HepG2 (cell line): ENCODE measurements around the gene PPAN. TPM values are rescaled to one million over a fixed set of nuclear protein-coding genes. Genes with fewer than 3 reads are reported as not detected.

Experiments
- ATF1 ChIP-seq: IDR thresholded peaks from 2 replicates; pipeline ENCODE4 v1.6.1; 2016; ENCODE audit warnings: mild to moderate bottlenecking, control low read depth
- FOXA1 ChIP-seq, 2 experiments: fragments of 450-650 bp in 1 of 2; sonication (generic) in 1 of 2; formaldehyde crosslinking in 1 of 2; IDR thresholded peaks; 2 replicates each; pipeline versions ENCODE4 v1.4.0 to v1.6.1; 2016 to 2020; ENCODE audit warnings: missing genetic modification reagents in 1 of 2
- MEIS1 ChIP-seq: sonication (generic); formaldehyde crosslinking; IDR thresholded peaks from 2 replicates; pipeline ENCODE4 v1.9.0; 2021; ENCODE audit warnings: mild to moderate bottlenecking, missing genetic modification reagents, moderate library complexity, borderline replicate concordance
- RBAK ChIP-seq: sonication (generic); formaldehyde crosslinking; IDR thresholded peaks from 2 replicates; pipeline ENCODE4 v1.5.1; 2020; ENCODE audit warnings: mild to moderate bottlenecking, missing genetic modification reagents
- SP2 ChIP-seq: sonication (generic); formaldehyde crosslinking; IDR thresholded peaks from 2 replicates; pipeline ENCODE4 v1.5.1; 2020; ENCODE audit warnings: mild to moderate bottlenecking, missing genetic modification reagents
- SP4 ChIP-seq: sonication (generic); formaldehyde crosslinking; IDR thresholded peaks from 2 replicates; pipeline ENCODE4 v1.8.1; 2023; ENCODE audit warnings: mild to moderate bottlenecking, missing genetic modification reagents
- ZFP37 ChIP-seq: sonication (generic); formaldehyde crosslinking; IDR thresholded peaks from 2 replicates; pipeline ENCODE4 v1.4.0; 2020; ENCODE audit warnings: missing genetic modification reagents, borderline replicate concordance
- ZNF230 ChIP-seq: sonication (generic); formaldehyde crosslinking; IDR thresholded peaks from 2 replicates; pipeline ENCODE4 v1.4.0; 2020; ENCODE audit warnings: mild to moderate bottlenecking, missing genetic modification reagents
- ZNF317 ChIP-seq: sonication (generic); formaldehyde crosslinking; IDR thresholded peaks from 2 replicates; pipeline ENCODE4 v1.5.0; 2020; ENCODE audit warnings: mild to moderate bottlenecking, missing genetic modification reagents
- polyA plus RNA-seq, 8 experiments: library from polyadenylated mRNA; depleted of rRNA in 3 of 8; stranded (reverse) in 7 of 8; unstranded in 1 of 8; fragments of >200 nt; fragmentation: Illumina TruSeq in 4 of 8; extraction: Trizol in 4 of 8; gene quantifications; 2 replicates each; pipeline versions ENCODE4 v1.2.1 to v1.2.3, GENCODE V29; 2011 to 2016; ENCODE audit warnings: low read depth in 4 of 8, missing spikeins in 1 of 8, mixed read lengths in 1 of 8; ENCODE audit not compliant: insufficient read depth in 1 of 8
- total RNA-seq, 5 experiments: library from RNA; depleted of rRNA; stranded (reverse); fragments of >200 nt; fragmentation: Illumina TruSeq; extraction: Trizol; gene quantifications; 2 replicates each; pipeline ENCODE4 v1.2.3, GENCODE V29; 2016; ENCODE audit warnings: low read depth in 1 of 5
- TF ChIP-seq, protein P1 (sequence below): sonication (generic); formaldehyde crosslinking; IDR thresholded peaks from 2 replicates; pipeline ENCODE4 v1.5.1; 2020; ENCODE audit warnings: mild to moderate bottlenecking, moderate library complexity, missing genetic modification reagents
- TF ChIP-seq, protein P2 (sequence below): sonication (generic); formaldehyde crosslinking; IDR thresholded peaks from 2 replicates; pipeline ENCODE4 v1.5.0; 2020; ENCODE audit warnings: mild to moderate bottlenecking, missing genetic modification reagents, borderline replicate concordance
- TF ChIP-seq, protein P3 (sequence below): sonication (generic); formaldehyde crosslinking; IDR thresholded peaks from 2 replicates; pipeline ENCODE4 v1.4.0; 2020; ENCODE audit warnings: missing genetic modification reagents
- TF ChIP-seq, protein P4 (sequence below): sonication (generic); formaldehyde crosslinking; IDR thresholded peaks from one replicate; pipeline ENCODE4 v1.5.1; 2020; ENCODE audit warnings: mild to moderate bottlenecking, missing genetic modification reagents; ENCODE audit errors: not compliant biosample characterization

PPAN gene
- total and polyA plus RNA-seq, 2 of the 13 experiments (the other 11 are each of a cell fraction or from before 2014, with no cell fraction given): 36.2 to 41.9 TPM

DNA sequence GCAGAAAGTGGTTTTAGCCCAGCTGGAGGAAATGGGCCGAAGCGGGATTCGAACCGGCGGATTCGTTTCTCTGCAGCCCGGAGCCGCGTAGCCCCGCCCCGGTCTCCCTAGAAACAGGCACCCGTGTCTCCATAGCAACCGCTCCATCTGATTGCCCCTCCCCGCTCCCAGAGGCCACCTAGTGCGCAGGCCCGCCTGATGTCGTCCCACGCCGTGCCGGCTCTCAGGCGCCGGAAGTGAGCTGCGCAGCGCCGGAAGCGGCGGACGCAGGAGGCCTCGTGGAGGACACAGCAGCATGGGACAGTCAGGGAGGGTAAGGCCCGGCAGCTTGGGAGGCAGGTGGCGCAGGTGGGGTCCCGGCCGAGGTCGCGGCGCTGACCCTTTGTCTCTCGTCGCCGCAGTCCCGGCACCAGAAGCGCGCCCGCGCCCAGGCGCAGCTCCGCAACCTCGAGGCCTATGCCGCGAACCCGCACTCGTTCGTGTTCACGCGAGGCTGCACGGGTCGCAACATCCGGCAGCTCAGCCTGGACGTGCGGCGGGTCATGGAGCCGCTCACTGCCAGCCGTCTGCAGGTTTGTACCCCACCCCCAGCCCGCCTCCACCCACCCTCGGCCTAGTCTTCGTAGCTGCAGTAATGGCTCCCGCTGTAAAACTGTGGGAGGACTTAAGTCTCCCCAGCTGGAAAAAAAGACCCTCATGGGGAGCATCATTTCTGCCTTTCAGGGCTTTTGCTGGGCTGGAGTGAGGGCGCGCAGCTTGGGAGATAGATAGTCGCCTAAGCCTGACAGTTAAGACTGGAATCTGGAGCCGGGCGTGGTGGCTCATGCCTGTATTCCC lies at the start of gene PPAN (continued):
- TF ChIP-seq, protein P1, sequence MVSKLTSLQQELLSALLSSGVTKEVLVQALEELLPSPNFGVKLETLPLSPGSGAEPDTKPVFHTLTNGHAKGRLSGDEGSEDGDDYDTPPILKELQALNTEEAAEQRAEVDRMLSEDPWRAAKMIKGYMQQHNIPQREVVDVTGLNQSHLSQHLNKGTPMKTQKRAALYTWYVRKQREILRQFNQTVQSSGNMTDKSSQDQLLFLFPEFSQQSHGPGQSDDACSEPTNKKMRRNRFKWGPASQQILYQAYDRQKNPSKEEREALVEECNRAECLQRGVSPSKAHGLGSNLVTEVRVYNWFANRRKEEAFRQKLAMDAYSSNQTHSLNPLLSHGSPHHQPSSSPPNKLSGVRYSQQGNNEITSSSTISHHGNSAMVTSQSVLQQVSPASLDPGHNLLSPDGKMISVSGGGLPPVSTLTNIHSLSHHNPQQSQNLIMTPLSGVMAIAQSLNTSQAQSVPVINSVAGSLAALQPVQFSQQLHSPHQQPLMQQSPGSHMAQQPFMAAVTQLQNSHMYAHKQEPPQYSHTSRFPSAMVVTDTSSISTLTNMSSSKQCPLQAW (CRISPR knock-in tag): peak; percentile 88
- TF ChIP-seq ZNF230 (CRISPR knock-in tag) (peak; percentile 56; the same call in 1 of the 2 replicates), ZFP37 (0 out of 2 replicates have a peak, but pooled peaks have one; percentile 56), SP4 (no peak; the same call in 1 of the 2 replicates), ZNF317 (CRISPR knock-in tag) (0 out of 2 replicates have a peak, but pooled peaks have one; percentile 1), ATF1 (peak; percentile 88), FOXA1 (IDR thresholded peaks at IDR 0.05) (no peak), FOXA1 (CRISPR knock-in tag; IDR thresholded peaks at IDR 0.05) (0 out of 2 replicates have a peak, but pooled peaks have one; percentile 16), RBAK (no peak), SP2 (peak; percentile 71), MEIS1 (CRISPR knock-in tag) (peak; percentile 90; the same call in 1 of the 2 replicates)
- TF ChIP-seq, protein P2, sequence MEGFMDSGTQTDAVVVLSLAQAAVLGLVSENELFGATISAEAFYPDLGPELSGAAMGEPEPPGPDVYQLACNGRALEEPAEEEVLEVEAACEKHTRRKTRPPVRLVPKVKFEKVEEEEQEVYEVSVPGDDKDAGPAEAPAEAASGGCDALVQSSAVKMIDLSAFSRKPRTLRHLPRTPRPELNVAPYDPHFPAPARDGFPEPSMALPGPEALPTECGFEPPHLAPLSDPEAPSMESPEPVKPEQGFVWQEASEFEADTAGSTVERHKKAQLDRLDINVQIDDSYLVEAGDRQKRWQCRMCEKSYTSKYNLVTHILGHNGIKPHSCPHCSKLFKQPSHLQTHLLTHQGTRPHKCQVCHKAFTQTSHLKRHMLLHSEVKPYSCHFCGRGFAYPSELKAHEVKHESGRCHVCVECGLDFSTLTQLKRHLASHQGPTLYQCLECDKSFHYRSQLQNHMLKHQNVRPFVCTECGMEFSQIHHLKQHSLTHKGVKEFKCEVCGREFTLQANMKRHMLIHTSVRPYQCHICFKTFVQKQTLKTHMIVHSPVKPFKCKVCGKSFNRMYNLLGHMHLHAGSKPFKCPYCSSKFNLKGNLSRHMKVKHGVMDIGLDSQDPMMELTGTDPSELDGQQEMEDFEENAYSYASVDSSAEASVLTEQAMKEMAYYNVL (CRISPR knock-in tag): no peak
- TF ChIP-seq, protein P3, sequence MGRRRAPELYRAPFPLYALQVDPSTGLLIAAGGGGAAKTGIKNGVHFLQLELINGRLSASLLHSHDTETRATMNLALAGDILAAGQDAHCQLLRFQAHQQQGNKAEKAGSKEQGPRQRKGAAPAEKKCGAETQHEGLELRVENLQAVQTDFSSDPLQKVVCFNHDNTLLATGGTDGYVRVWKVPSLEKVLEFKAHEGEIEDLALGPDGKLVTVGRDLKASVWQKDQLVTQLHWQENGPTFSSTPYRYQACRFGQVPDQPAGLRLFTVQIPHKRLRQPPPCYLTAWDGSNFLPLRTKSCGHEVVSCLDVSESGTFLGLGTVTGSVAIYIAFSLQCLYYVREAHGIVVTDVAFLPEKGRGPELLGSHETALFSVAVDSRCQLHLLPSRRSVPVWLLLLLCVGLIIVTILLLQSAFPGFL (CRISPR knock-in tag): no peak
- TF ChIP-seq, protein P4, sequence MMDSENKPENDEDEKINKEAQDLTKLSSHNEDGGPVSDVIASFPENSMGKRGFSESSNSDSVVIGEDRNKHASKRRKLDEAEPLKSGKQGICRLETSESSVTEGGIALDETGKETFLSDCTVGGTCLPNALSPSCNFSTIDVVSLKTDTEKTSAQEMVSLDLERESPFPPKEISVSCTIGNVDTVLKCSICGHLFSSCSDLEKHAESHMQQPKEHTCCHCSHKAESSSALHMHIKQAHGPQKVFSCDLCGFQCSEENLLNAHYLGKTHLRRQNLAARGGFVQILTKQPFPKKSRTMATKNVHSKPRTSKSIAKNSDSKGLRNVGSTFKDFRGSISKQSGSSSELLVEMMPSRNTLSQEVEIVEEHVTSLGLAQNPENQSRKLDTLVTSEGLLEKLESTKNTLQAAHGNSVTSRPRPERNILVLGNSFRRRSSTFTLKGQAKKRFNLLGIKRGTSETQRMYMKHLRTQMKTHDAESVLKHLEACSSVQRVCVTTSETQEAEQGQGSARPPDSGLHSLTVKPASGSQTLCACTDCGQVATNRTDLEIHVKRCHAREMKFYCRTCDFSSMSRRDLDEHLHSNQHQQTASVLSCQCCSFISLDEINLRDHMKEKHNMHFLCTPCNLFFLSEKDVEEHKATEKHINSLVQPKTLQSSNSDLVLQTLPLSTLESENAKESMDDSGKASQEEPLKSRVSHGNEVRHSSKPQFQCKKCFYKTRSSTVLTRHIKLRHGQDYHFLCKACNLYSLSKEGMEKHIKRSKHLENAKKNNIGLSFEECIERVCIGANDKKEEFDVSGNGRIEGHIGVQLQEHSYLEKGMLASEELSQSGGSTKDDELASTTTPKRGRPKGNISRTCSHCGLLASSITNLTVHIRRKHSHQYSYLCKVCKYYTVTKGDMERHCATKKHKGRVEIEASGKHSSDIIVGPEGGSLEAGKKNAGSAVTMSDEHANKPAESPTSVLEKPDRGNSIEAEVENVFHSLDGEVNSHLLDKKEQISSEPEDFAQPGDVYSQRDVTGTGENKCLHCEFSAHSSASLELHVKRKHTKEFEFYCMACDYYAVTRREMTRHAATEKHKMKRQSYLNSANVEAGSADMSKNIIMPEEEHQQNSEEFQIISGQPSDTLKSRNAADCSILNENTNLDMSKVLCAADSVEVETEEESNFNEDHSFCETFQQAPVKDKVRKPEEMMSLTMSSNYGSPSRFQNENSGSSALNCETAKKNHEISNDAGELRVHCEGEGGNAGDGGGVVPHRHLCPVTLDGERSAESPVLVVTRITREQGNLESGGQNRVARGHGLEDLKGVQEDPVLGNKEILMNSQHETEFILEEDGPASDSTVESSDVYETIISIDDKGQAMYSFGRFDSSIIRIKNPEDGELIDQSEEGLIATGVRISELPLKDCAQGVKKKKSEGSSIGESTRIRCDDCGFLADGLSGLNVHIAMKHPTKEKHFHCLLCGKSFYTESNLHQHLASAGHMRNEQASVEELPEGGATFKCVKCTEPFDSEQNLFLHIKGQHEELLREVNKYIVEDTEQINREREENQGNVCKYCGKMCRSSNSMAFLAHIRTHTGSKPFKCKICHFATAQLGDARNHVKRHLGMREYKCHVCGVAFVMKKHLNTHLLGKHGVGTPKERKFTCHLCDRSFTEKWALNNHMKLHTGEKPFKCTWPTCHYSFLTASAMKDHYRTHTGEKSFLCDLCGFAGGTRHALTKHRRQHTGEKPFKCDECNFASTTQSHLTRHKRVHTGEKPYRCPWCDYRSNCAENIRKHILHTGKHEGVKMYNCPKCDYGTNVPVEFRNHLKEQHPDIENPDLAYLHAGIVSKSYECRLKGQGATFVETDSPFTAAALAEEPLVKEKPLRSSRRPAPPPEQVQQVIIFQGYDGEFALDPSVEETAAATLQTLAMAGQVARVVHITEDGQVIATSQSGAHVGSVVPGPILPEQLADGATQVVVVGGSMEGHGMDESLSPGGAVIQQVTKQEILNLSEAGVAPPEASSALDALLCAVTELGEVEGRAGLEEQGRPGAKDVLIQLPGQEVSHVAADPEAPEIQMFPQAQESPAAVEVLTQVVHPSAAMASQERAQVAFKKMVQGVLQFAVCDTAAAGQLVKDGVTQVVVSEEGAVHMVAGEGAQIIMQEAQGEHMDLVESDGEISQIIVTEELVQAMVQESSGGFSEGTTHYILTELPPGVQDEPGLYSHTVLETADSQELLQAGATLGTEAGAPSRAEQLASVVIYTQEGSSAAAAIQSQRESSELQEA (CRISPR knock-in tag): peak; percentile 80
